Lung (tissue), 12 donors: ENCODE results near the gene SPC24. TPM values are rescaled to one million over a fixed set of nuclear protein-coding genes. Genes with fewer than 3 reads are reported as not detected.
A peak's percentile ranks its signal among the peaks of the same experiment; 100 is the strongest.

Experiments
- ATAC-seq: fragments of 200-7000 bp; cut with Tn5 transposase; one replicate; pipeline ENCODE4 v1.9.1; 2020; ENCODE audit warnings: moderate number of reproducible peaks; ENCODE audit not compliant: insufficient read depth, low FRiP score
- DNase-seq, 3 donors: peaks; one replicate each; pipeline ENCODE4 v3.0.0-alpha.2; 2013 to 2017
- H3K27ac ChIP-seq, 2 donors: one replicate each; pipeline ENCODE4 v1.5.1; 2013; ENCODE audit warnings: mild to moderate bottlenecking in 2 of 2, moderate library complexity in 2 of 2, control low read depth in 1 of 2, inconsistent platforms in 1 of 2, low read depth in 1 of 2, low read length in 1 of 2
- H3K27me3 ChIP-seq, 3 donors: one replicate each; pipeline ENCODE4 v1.5.1; 2013; ENCODE audit warnings: low read length in 2 of 3; ENCODE audit not compliant: control insufficient read depth in 3 of 3, insufficient read depth in 3 of 3
- H3K36me3 ChIP-seq, 4 donors: one replicate each; pipeline ENCODE4 v1.5.1; 2013; ENCODE audit warnings: low read length in 4 of 4, mild to moderate bottlenecking in 1 of 4, moderate library complexity in 1 of 4; ENCODE audit not compliant: control insufficient read depth in 4 of 4, insufficient read depth in 4 of 4
- H3K4me1 ChIP-seq, 5 donors: one replicate each; pipeline ENCODE4 v1.5.1; 2013; ENCODE audit warnings: low read length in 5 of 5, mild to moderate bottlenecking in 2 of 5, moderate library complexity in 1 of 5; ENCODE audit not compliant: control insufficient read depth in 5 of 5, insufficient read depth in 5 of 5
- H3K4me3 ChIP-seq: one replicate; pipeline ENCODE4 v1.5.1; 2013; ENCODE audit warnings: mild to moderate bottlenecking, control low read depth, moderate library complexity
- H3K9ac ChIP-seq, 2 donors: one replicate each; pipeline ENCODE4 v1.5.1; 2013; ENCODE audit warnings: low read length in 2 of 2, control low read depth in 1 of 2; ENCODE audit not compliant: insufficient read depth in 1 of 2
- H3K9me3 ChIP-seq, 4 donors: one replicate each; pipeline ENCODE4 v1.5.1; 2013; ENCODE audit warnings: low read length in 3 of 4, mild to moderate bottlenecking in 1 of 4, moderate library complexity in 1 of 4; ENCODE audit not compliant: control insufficient read depth in 4 of 4, insufficient read depth in 3 of 4
- CTCF ChIP-seq: IDR thresholded peaks from 2 replicates; pipeline ENCODE4 v1.5.1; 2012; ENCODE audit warnings: mild to moderate bottlenecking; ENCODE audit errors: control extremely low read depth, extremely low read depth
- WGBS, 2 donors: extraction: QIAGEN DNeasy Blood & Tissue Kit; methylation state at CpG; one replicate each; pipeline ENCODE4 v1.1.7; 2013; 5-methylcytosine and 5-hydroxymethylcytosine counted together
- polyA plus RNA-seq, 2 donors: library from polyadenylated mRNA; stranded (reverse); fragments of 200-250 nt; gene quantifications; one replicate each; pipeline ENCODE4 v1.2.1, GENCODE V29; 2013
- total RNA-seq, 2 donors: library from RNA; depleted of rRNA in 1 of 2; stranded (reverse); fragments of >200 nt in 1 of 2; gene quantifications; one replicate each; pipeline ENCODE4 v1.2.1, GENCODE V29; 2014 to 2021
- donor health status: control.
- donor health status: control.
- donor health status: Bipolar disorder and iron deficiency.
- donor health status: healthy.
- donor health status: DM: yes; HTN: yes; CAD: no.

SPC24 gene
- total and polyA plus RNA-seq, 4 donors, result 1.3 to 6.5 (median 3.9) TPM

DNA sequence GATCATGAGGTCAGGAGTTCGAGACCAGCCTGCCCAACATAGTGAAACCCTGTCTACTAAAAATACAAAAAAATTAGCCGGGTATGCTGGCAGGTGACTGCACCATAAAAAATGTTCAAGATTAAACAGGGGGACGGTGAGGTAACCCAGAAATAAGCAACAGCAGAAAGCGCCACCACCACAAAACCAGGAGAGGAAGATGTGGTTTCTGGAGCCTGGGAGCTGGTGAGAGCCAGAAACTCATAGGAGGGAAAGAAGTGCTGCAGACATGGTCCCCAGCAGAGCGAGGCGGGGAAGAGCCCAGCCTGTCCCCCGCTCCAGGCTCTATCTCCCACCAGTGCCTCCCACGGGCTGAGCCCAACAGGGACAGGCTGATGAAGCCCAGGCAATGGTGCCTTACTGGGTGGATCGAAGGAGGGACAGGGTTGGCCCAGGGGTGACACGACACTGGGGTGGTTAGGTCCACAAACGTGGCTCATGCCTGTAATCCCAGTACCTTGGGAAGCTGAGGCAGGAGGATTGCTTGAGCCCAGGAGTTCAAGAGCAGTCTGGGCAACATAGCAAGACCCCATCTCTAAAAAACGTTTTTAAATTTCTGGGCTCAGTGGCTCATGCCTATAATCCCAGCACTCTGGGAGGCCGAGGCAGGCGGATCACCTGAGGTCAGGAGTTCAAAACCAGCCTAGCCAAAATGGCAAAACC, 19.0 kb downstream of the SPC24 start:
- no peak for ATAC-seq
- no peaks in the 10 kb centered on the region for H3K9me3 ChIP-seq
- no peak for TF ChIP-seq CTCF
- H3K9ac ChIP-seq, result peak overlapping the region in 1 of 2 donors; percentile 55
- H3K27me3 ChIP-seq, result no peaks in the 10 kb centered on the region
- H3K4me1 ChIP-seq, result peaks cover 0 to 28% (median 11%) of the 10 kb centered on the region in 5 donors
- no peak for DNase-seq
- no peak overlapping the region for H3K4me3 ChIP-seq
- peak overlapping the region in 1 of 2 donors; percentile 12 for H3K27ac ChIP-seq
- WGBS, 2 donors, result 65 to 74% methylated on average over 14 of the region's 14 CpGs
- peaks cover 0 to 14% (median 6%) of the 10 kb centered on the region in 4 donors for H3K36me3 ChIP-seq

GRCh38 chr19:11131471-11131870, 24.1 kb downstream of the SPC24 start:
- no peaks in the 10 kb centered on the region for H3K9me3 ChIP-seq
- H3K27ac ChIP-seq, result peak overlapping the region in 1 of 2 donors; percentile 72
- H3K27me3 ChIP-seq, result no peaks in the 10 kb centered on the region
- ATAC-seq (no peak), DNase-seq (no peak)
- no peak overlapping the region for H3K9ac ChIP-seq
- peaks cover 0 to 5% (median 0%) of the 10 kb centered on the region in 5 donors for H3K4me1 ChIP-seq
- peaks cover 19 to 42% (median 25%) of the 10 kb centered on the region in 4 donors for H3K36me3 ChIP-seq
- no peak overlapping the region for H3K4me3 ChIP-seq
- WGBS, 2 donors, result 67 to 77% methylated on average over 7 of the region's 7 CpGs
- TF ChIP-seq CTCF, result no peak

GRCh38 chr19:11130824-11131455, 24.6 kb downstream of the SPC24 start:
- Histone ChIP-seq H3K27ac (peak overlapping the region in 1 of 2 donors; percentile 18), H3K27me3 (no peaks in the 10 kb centered on the region), H3K4me1 (peaks cover 0 to 10% (median 0%) of the 10 kb centered on the region in 5 donors), H3K36me3 (peaks cover 20 to 44% (median 29%) of the 10 kb centered on the region in 4 donors), H3K4me3 (no peak overlapping the region), H3K9ac (peak overlapping the region in 1 of 2 donors; percentile 11), H3K9me3 (no peaks in the 10 kb centered on the region)
- peak; percentile 15 for ATAC-seq
- 48 to 51% methylated on average over 19 of the region's 19 CpGs for WGBS, 2 donors
- peak; percentile 70 for TF ChIP-seq CTCF
- peak; percentile 80 to 82 (median 82) for DNase-seq
